ENCODE results near the gene DVL1. TPM values are rescaled to one million over a fixed set of nuclear protein-coding genes. Genes with fewer than 3 reads are reported as not detected.

Gene DVL1
- total and polyA plus RNA-seq, 2 of the 13 experiments (the other 11 are each of a cell fraction or from before 2014, with no cell fraction given) = 30.8 to 60.4 TPM

GRCh38 chr1:1332031-1332755, 17.0 kb downstream of the DVL1 start (continued):
- TF ChIP-seq NFIB (CRISPR knock-in tag; IDR thresholded peaks at IDR 0.05; ENCODE audit: borderline replicate concordance) = no peak
- peak; percentile 29; the same call in 1 of the 2 replicates for TF ChIP-seq KDM2A (CRISPR knock-in tag; IDR thresholded peaks at IDR 0.05; ENCODE audit: borderline replicate concordance, low read depth)
- TF ChIP-seq HOXA3 (CRISPR knock-in tag; IDR thresholded peaks at IDR 0.05) = no peak; the same call in 1 of the 2 replicates
- TF ChIP-seq BHLHE40 (IDR thresholded peaks at IDR 0.05; ENCODE audit: low read length) = no peak
- TF ChIP-seq ZNF468 (CRISPR knock-in tag; IDR thresholded peaks at IDR 0.05) = 0 out of 2 replicates have a peak, but pooled peaks have one; percentile 38
- TF ChIP-seq AGO2 (optimal IDR thresholded peaks at IDR 0.05; ENCODE audit: low read depth, low read length) = peak; percentile 23
- TF ChIP-seq HNRNPL (IDR thresholded peaks at IDR 0.05; ENCODE audit: low read depth, low read length) = 0 out of 2 replicates have a peak, but pooled peaks have one; percentile 34
- TF ChIP-seq, protein P1, sequence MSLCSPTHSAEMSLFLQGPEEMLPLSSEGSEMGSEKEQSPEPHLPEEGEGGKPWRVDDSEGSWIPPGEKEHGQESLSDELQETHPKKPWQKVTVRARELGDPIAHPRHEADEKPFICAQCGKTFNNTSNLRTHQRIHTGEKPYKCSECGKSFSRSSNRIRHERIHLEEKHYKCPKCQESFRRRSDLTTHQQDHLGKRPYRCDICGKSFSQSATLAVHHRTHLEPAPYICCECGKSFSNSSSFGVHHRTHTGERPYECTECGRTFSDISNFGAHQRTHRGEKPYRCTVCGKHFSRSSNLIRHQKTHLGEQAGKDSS (CRISPR knock-in tag; IDR thresholded peaks at IDR 0.05; ENCODE audit: borderline replicate concordance, low read depth) = 0 out of 2 replicates have a peak, but pooled peaks have one; percentile 18
- TF ChIP-seq ZFX (CRISPR knock-in tag; IDR thresholded peaks at IDR 0.05; ENCODE audit: low read depth) = 0 out of 2 replicates have a peak, but pooled peaks have one; percentile 16
- no peak for TF ChIP-seq ZNF263 (CRISPR knock-in tag; IDR thresholded peaks at IDR 0.05)
- TF ChIP-seq, protein P2, sequence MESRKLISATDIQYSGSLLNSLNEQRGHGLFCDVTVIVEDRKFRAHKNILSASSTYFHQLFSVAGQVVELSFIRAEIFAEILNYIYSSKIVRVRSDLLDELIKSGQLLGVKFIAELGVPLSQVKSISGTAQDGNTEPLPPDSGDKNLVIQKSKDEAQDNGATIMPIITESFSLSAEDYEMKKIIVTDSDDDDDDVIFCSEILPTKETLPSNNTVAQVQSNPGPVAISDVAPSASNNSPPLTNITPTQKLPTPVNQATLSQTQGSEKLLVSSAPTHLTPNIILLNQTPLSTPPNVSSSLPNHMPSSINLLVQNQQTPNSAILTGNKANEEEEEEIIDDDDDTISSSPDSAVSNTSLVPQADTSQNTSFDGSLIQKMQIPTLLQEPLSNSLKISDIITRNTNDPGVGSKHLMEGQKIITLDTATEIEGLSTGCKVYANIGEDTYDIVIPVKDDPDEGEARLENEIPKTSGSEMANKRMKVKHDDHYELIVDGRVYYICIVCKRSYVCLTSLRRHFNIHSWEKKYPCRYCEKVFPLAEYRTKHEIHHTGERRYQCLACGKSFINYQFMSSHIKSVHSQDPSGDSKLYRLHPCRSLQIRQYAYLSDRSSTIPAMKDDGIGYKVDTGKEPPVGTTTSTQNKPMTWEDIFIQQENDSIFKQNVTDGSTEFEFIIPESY (CRISPR knock-in tag; IDR thresholded peaks at IDR 0.05) = peak; percentile 83
- TF ChIP-seq ZNF101 (CRISPR knock-in tag; IDR thresholded peaks at IDR 0.05; ENCODE audit: borderline replicate concordance, low read depth) = no peak
- TF ChIP-seq ZNF747 (CRISPR knock-in tag; IDR thresholded peaks at IDR 0.05; ENCODE audit: borderline replicate concordance) = no peak
- no peak for TF ChIP-seq ZNF235 (CRISPR knock-in tag; IDR thresholded peaks at IDR 0.05; ENCODE audit: borderline replicate concordance)
- TF ChIP-seq ZNF501 (CRISPR knock-in tag; IDR thresholded peaks at IDR 0.05) = no peak
- TF ChIP-seq ZNF296 (CRISPR knock-in tag; conservative IDR thresholded peaks at IDR 0.05) = 0 out of 2 replicates have a peak, but pooled peaks have one; percentile 19
- no peak for TF ChIP-seq SOX6 (IDR thresholded peaks at IDR 0.05)
- no peak for TF ChIP-seq SOX6 (CRISPR knock-in tag; IDR thresholded peaks at IDR 0.05)
- TF ChIP-seq KLF11 (CRISPR knock-in tag; IDR thresholded peaks at IDR 0.05) = no peak
- TF ChIP-seq ELF3 (CRISPR knock-in tag; IDR thresholded peaks at IDR 0.05) = no peak

All from HepG2 (cell line).